Stomach (tissue), 4 donors: Measurements from ENCODE around the gene PCK2.

Source experiments
- CTCF ChIP-seq, 7 experiments: fragments of 450-650 bp in 4 of 7; fragments of 200-600 bp in 3 of 7; sonication (generic) in 3 of 7; IDR thresholded peaks; one replicate each; pipeline ENCODE4 v1.5.1; 2016 to 2019; ENCODE audit warnings: antibody characterized with exemption in 7 of 7, control low read depth in 2 of 7, mild to moderate bottlenecking in 1 of 7
- EP300 ChIP-seq: sonication (generic); formaldehyde crosslinking; IDR thresholded peaks from one replicate; pipeline ENCODE4 v1.6.1; 2017; ENCODE audit warnings: antibody characterized with exemption
- POLR2A ChIP-seq, 4 donors: fragments of 450-650 bp; IDR thresholded peaks; one replicate each; pipeline ENCODE4 v1.6.1; 2016; ENCODE audit warnings: antibody characterized with exemption in 4 of 4, control low read depth in 2 of 4, mild to moderate bottlenecking in 1 of 4, moderate library complexity in 1 of 4

GRCh38 chr14:24059841-24060388 lies 34.2 kb upstream of the PCK2 start:
- TF ChIP-seq POLR2A (IDR thresholded peaks at IDR 0.05) (no peak), CTCF (IDR thresholded peaks at IDR 0.05) (no peak), EP300 (no peak)
